Fibroblast of lung (primary cell): ENCODE results near the gene RCAN2. TPM values are rescaled to one million over a fixed set of nuclear protein-coding genes. Genes with fewer than 3 reads are reported as not detected.

Experiments
- DNase-seq, 2 donors: peaks; one replicate each; pipeline versions ENCODE4 v3.0.0 to v3.0.0-alpha.2; 2010; ENCODE audit warnings: low read depth in 2 of 2
- H2AFZ ChIP-seq: 2 replicates; pipeline ENCODE4 v1.5.1; 2012; ENCODE audit warnings: low read length, control low read depth, inconsistent platforms
- H3K27ac ChIP-seq: 2 replicates; pipeline ENCODE4 v1.5.1; 2011; ENCODE audit warnings: low read length, control low read depth; ENCODE audit not compliant: insufficient read depth
- H3K27me3 ChIP-seq: 2 replicates; pipeline ENCODE4 v1.5.1; 2011; ENCODE audit warnings: mild to moderate bottlenecking, low read length; ENCODE audit not compliant: control insufficient read depth, insufficient read depth
- H3K36me3 ChIP-seq: 2 replicates; pipeline ENCODE4 v1.5.1; 2011; ENCODE audit warnings: low read length; ENCODE audit not compliant: control insufficient read depth, insufficient read depth
- H3K4me1 ChIP-seq: 2 replicates; pipeline ENCODE4 v1.5.1; 2011; ENCODE audit warnings: low read length; ENCODE audit not compliant: control insufficient read depth, insufficient read depth; ENCODE audit errors: extremely low read depth
- H3K4me2 ChIP-seq: 2 replicates; pipeline ENCODE4 v1.5.1; 2011; ENCODE audit warnings: low read length, control low read depth; ENCODE audit not compliant: insufficient read depth; ENCODE audit errors: extremely low read depth
- H3K4me3 ChIP-seq, 4 experiments: fragments of 200-600 bp in 1 of 4; sonication (generic) in 1 of 4; replicated peaks in 1 of 4; 2 replicates each; pipeline ENCODE4 v1.5.1; 2011 to 2016; ENCODE audit warnings: low read length in 4 of 4, low read depth in 3 of 4, mild to moderate bottlenecking in 3 of 4, control low read depth in 2 of 4, inconsistent platforms in 1 of 4, mixed read lengths in 1 of 4; ENCODE audit not compliant: insufficient read depth in 1 of 4; ENCODE audit errors: control extremely low read depth in 1 of 4
- H3K79me2 ChIP-seq: 2 replicates; pipeline ENCODE4 v1.5.1; 2012; ENCODE audit warnings: mild to moderate bottlenecking, low read length, inconsistent platforms; ENCODE audit not compliant: control insufficient read depth, insufficient read depth
- H3K9ac ChIP-seq: 2 replicates; pipeline ENCODE4 v1.5.1; 2011; ENCODE audit warnings: mild to moderate bottlenecking, low read length, control low read depth; ENCODE audit not compliant: insufficient read depth
- H3K9me3 ChIP-seq: 2 replicates; pipeline ENCODE4 v1.5.1; 2012; ENCODE audit warnings: low read depth, low read length; ENCODE audit not compliant: control insufficient read depth, insufficient read depth
- H4K20me1 ChIP-seq: 2 replicates; pipeline ENCODE4 v1.5.1; 2011; ENCODE audit warnings: low read length; ENCODE audit not compliant: control insufficient read depth, insufficient read depth; ENCODE audit errors: extremely low read depth
- EZH2 ChIP-seq: IDR thresholded peaks from 2 replicates; pipeline ENCODE4 v1.5.1; 2012; ENCODE audit warnings: low read length, control low read depth, mild to moderate bottlenecking; ENCODE audit errors: missing control alignments
- polyA plus RNA-seq, 2 donors: library from polyadenylated mRNA; depleted of rRNA in 1 of 2; stranded (reverse) in 1 of 2; unstranded in 1 of 2; fragments of >200 nt; gene quantifications; 2 replicates each; pipeline ENCODE4 v1.2.1, GENCODE V29; 2011 to 2012; ENCODE audit warnings: missing spikeins in 1 of 2
- total RNA-seq: library from RNA; depleted of rRNA; stranded (reverse); fragments of >200 nt; gene quantifications from 2 replicates; pipeline ENCODE4 v1.2.1, GENCODE V29; 2014
- TF ChIP-seq, protein P1 (sequence below), 2 donors: IDR thresholded peaks in 1 of 2; conservative IDR thresholded peaks in 1 of 2; 1 replicate in 1 of 2; 2 replicates in 1 of 2; pipeline ENCODE4 v1.5.1; 2011 to 2012; ENCODE audit warnings: low read length in 2 of 2, control low read depth in 1 of 2, inconsistent platforms in 1 of 2, low read depth in 1 of 2, mild to moderate bottlenecking in 1 of 2

RCAN2 gene
- total and polyA plus RNA-seq, 2 donors (not counting 1 experiment from before 2014, with no cell fraction given): 11.7 to 38.0 TPM

- DNase-seq: no peak
- no peak overlapping the region for H2AFZ ChIP-seq
- no peaks in the 10 kb centered on the region for H3K79me2 ChIP-seq
- H3K9me3 ChIP-seq: no peaks in the 10 kb centered on the region
- H3K4me1 ChIP-seq: no peaks in the 10 kb centered on the region
- no peak overlapping the region for H3K4me2 ChIP-seq
- H3K4me3 ChIP-seq: no peak overlapping the region
- H3K36me3 ChIP-seq: no peaks in the 10 kb centered on the region
- H4K20me1 ChIP-seq: no peaks in the 10 kb centered on the region
- H3K27ac ChIP-seq: no peak overlapping the region
- no peaks in the 10 kb centered on the region for H3K27me3 ChIP-seq
- no peak overlapping the region for H3K9ac ChIP-seq
- TF ChIP-seq, protein P1, sequence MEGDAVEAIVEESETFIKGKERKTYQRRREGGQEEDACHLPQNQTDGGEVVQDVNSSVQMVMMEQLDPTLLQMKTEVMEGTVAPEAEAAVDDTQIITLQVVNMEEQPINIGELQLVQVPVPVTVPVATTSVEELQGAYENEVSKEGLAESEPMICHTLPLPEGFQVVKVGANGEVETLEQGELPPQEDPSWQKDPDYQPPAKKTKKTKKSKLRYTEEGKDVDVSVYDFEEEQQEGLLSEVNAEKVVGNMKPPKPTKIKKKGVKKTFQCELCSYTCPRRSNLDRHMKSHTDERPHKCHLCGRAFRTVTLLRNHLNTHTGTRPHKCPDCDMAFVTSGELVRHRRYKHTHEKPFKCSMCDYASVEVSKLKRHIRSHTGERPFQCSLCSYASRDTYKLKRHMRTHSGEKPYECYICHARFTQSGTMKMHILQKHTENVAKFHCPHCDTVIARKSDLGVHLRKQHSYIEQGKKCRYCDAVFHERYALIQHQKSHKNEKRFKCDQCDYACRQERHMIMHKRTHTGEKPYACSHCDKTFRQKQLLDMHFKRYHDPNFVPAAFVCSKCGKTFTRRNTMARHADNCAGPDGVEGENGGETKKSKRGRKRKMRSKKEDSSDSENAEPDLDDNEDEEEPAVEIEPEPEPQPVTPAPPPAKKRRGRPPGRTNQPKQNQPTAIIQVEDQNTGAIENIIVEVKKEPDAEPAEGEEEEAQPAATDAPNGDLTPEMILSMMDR (conservative IDR thresholded peaks at IDR 0.05 in 1 of 2, IDR thresholded peaks at IDR 0.05 in 1 of 2; ENCODE audit: low read depth in 1 of 2, low read length in 2 of 2): no peak
- no peak for TF ChIP-seq EZH2
Measured at GRCh38 chr6:46174904-46175303, 316.3 kb downstream of the RCAN2 start.

DNA sequence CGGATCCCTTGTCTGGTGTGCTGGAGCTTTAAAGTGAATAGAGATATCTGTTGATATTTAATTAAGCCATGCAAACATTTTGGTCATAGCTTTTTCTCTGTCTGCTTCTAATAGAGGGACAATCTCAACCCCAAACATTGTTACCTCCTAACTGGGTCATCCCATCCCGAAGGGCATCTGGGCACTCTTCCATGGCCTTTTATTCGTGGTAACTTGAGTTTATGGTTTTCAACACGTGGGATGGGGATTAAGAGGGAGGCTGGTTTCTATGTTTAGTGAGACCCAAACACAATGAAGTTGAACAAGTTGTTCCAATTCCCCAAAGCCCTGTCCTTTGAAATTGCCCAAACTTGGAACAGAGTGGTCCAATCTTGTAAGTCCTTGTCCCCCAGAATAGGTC is 319.1 kb downstream of the RCAN2 start:
- Histone ChIP-seq H3K9me3 (no peaks in the 10 kb centered on the region), H3K27me3 (no peaks in the 10 kb centered on the region)

More for the DNA sequence above, 319.1 kb downstream of the RCAN2 start:
- Histone ChIP-seq H3K9ac (no peak overlapping the region), H3K4me1 (no peaks in the 10 kb centered on the region), H4K20me1 (no peaks in the 10 kb centered on the region), H3K4me3 (no peak overlapping the region), H3K27ac (no peak overlapping the region), H2AFZ (no peak overlapping the region), H3K4me2 (no peak overlapping the region), H3K36me3 (no peaks in the 10 kb centered on the region), H3K79me2 (no peaks in the 10 kb centered on the region)
- no peak for DNase-seq
- TF ChIP-seq, protein P1 (conservative IDR thresholded peaks at IDR 0.05 in 1 of 2, IDR thresholded peaks at IDR 0.05 in 1 of 2; ENCODE audit: low read depth in 1 of 2, low read length in 2 of 2): no peak
- no peak for TF ChIP-seq EZH2

Other genes starting within 250 kb of the RCAN2 start
- gene CYP39A1, start 161.4 kb upstream of the RCAN2 start, total RNA-seq: 3.6 and 3.8 TPM in 2 replicates
- gene CYP39A1, start 161.4 kb upstream of the RCAN2 start, polyA plus RNA-seq: 0.24 and 0.49 TPM in 2 replicates
- gene SLC25A27, start 161.5 kb upstream of the RCAN2 start, total RNA-seq: 12.6 and 18.7 TPM in 2 replicates
- 2.7 and 5.2 TPM in 2 replicates for gene SLC25A27, start 161.5 kb upstream of the RCAN2 start, polyA plus RNA-seq
- 0.26 and 0.33 TPM in 2 replicates for gene TDRD6, start 196.4 kb upstream of the RCAN2 start, total RNA-seq
- 0.01 TPM in 1 of 2 replicates, not detected in the other for gene TDRD6, start 196.4 kb upstream of the RCAN2 start, polyA plus RNA-seq
- gene PLA2G7, start 243.9 kb upstream of the RCAN2 start, total RNA-seq: under 0.01 TPM in 1 of 2 replicates, not detected in the other
- not detected in 2 replicates for gene PLA2G7, start 243.9 kb upstream of the RCAN2 start, polyA plus RNA-seq